ENCODE results near the gene MRC1.

GRCh38 chr10:17880601-17881000, 71.5 kb downstream of the MRC1 start:
- TF ChIP-seq EP300 (IDR thresholded peaks at IDR 0.05) (no peak), BHLHE40 (IDR thresholded peaks at IDR 0.05; ENCODE audit: low read depth, low read length) (no peak), HOXA7 (CRISPR knock-in tag; IDR thresholded peaks at IDR 0.05) (no peak), CTCF (IDR thresholded peaks at IDR 0.05) (no peak), JUNB (IDR thresholded peaks at IDR 0.05) (no peak), POLR2A (IDR thresholded peaks at IDR 0.05; ENCODE audit: low read length) (no peak), RARB (CRISPR knock-in tag; IDR thresholded peaks at IDR 0.05) (no peak), EHMT2 (IDR thresholded peaks at IDR 0.05; ENCODE audit: low read depth) (no peak)
